Body of pancreas (tissue), 4 donors: ENCODE data around the gene DCAF11. TPM values are rescaled to one million over a fixed set of nuclear protein-coding genes. Genes with fewer than 3 reads are reported as not detected.

Experiments
- ATAC-seq: fragments of 150-250 bp; one replicate; pipeline ENCODE4 v1.9.1; 2016
- DNase-seq, 4 donors: peaks; one replicate each; pipeline ENCODE4 v3.0.0-alpha.2; 2019
- H3K27ac ChIP-seq, 4 donors: fragments of 200-600 bp; sonication (generic); 1 replicate in 3 of 4; 2 replicates in 1 of 4; pipeline versions ENCODE4 v1.5.1 to v1.6.1; 2016 to 2019; ENCODE audit warnings: mild to moderate bottlenecking in 1 of 4, mixed read lengths in 1 of 4, moderate library complexity in 1 of 4
- H3K27me3 ChIP-seq, 2 donors: fragments of 200-600 bp; sonication (generic); one replicate each; pipeline ENCODE4 v1.6.0; 2016; ENCODE audit warnings: mild to moderate bottlenecking in 1 of 2
- H3K36me3 ChIP-seq, 2 donors: fragments of 200-600 bp; sonication (generic); replicated peaks in 1 of 2; 2 replicates each; pipeline ENCODE4 v1.5.1; 2016; ENCODE audit warnings: low read depth in 2 of 2; ENCODE audit not compliant: insufficient read depth in 1 of 2
- H3K4me1 ChIP-seq: fragments of 200-600 bp; sonication (generic); one replicate; pipeline ENCODE4 v1.6.0; 2016
- H3K4me3 ChIP-seq, 2 donors: fragments of 200-600 bp; sonication (generic); 1 replicate in 1 of 2; 2 replicates in 1 of 2; pipeline ENCODE4 v1.5.1; 2016 to 2019
- H3K9me3 ChIP-seq, 3 donors: fragments of 200-600 bp; sonication (generic); 1 replicate in 2 of 3; 2 replicates in 1 of 3; pipeline ENCODE4 v1.5.1; 2016
- POLR2A ChIP-seq, 3 donors: fragments of 450-650 bp; IDR thresholded peaks; one replicate each; pipeline ENCODE4 v1.6.1; 2016; ENCODE audit warnings: antibody characterized with exemption in 3 of 3, mild to moderate bottlenecking in 2 of 3
- WGBS, 2 donors: methylation state at CpG; one replicate each; pipeline ENCODE4 v1.1.5; 2017; 5-methylcytosine and 5-hydroxymethylcytosine counted together
- intact Hi-C: fragments of 100-400 bp; cut with DNase I; formaldehyde crosslinking; loops from one replicate; pipeline ENCODE4 v1.15.1; 2023
- total RNA-seq, 2 donors: library from RNA; depleted of rRNA; stranded (reverse); fragments of >200 nt; gene quantifications; one replicate each; pipeline ENCODE4 v1.1.0, GENCODE V29; 2016
- TF ChIP-seq, protein P1 (sequence below), 7 experiments: fragments of 450-650 bp in 4 of 7; fragments of 200-600 bp in 3 of 7; sonication (generic) in 3 of 7; IDR thresholded peaks; one replicate each; pipeline ENCODE4 v1.5.1; 2016 to 2019; ENCODE audit warnings: antibody characterized with exemption in 7 of 7

The DCAF11 gene
- total RNA-seq, 2 donors from 2014 or later, result 77.1 to 128 TPM

DNA sequence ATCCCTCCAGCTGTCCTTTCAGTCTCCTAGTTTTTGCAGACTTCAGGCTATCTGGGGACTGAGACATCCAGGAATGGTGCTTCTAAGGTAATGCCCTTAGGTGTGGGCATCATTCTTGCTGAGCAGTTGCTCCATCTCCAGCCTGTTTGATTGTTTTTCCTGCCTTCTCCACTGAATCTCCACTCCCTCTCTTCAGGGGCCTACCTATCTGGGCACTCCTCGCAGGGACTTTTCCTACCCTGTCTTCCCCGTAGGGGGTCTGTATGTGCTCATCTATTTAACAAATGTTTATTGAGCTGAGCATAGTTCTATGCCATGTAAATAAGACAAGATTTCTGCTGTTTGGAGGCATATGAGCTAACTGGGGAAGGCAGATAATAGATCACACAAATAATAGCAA lies 18.4 kb downstream of the DCAF11 start:
- no peak overlapping the region for H3K4me3 ChIP-seq
- TF ChIP-seq, protein P1, sequence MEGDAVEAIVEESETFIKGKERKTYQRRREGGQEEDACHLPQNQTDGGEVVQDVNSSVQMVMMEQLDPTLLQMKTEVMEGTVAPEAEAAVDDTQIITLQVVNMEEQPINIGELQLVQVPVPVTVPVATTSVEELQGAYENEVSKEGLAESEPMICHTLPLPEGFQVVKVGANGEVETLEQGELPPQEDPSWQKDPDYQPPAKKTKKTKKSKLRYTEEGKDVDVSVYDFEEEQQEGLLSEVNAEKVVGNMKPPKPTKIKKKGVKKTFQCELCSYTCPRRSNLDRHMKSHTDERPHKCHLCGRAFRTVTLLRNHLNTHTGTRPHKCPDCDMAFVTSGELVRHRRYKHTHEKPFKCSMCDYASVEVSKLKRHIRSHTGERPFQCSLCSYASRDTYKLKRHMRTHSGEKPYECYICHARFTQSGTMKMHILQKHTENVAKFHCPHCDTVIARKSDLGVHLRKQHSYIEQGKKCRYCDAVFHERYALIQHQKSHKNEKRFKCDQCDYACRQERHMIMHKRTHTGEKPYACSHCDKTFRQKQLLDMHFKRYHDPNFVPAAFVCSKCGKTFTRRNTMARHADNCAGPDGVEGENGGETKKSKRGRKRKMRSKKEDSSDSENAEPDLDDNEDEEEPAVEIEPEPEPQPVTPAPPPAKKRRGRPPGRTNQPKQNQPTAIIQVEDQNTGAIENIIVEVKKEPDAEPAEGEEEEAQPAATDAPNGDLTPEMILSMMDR (IDR thresholded peaks at IDR 0.05), result no peak
- no peak for TF ChIP-seq POLR2A (IDR thresholded peaks at IDR 0.05)
- H3K9me3 ChIP-seq, result no peaks in the 10 kb centered on the region
- intact Hi-C loops, result no loop called here
- DNase-seq (no peak), ATAC-seq (no peak)
- no peaks in the 10 kb centered on the region for H3K27me3 ChIP-seq
- H3K27ac ChIP-seq, result peak overlapping the region in 3 of 4 donors; percentile 85 to 96 (median 93)
- peaks cover 0 to 3% of the 10 kb centered on the region in 2 donors for H3K36me3 ChIP-seq
- H3K4me1 ChIP-seq, result peaks cover 52% of the 10 kb centered on the region
- WGBS, 2 donors, result 96 to 100% methylated on average over 2 of the region's 2 CpGs

DNA sequence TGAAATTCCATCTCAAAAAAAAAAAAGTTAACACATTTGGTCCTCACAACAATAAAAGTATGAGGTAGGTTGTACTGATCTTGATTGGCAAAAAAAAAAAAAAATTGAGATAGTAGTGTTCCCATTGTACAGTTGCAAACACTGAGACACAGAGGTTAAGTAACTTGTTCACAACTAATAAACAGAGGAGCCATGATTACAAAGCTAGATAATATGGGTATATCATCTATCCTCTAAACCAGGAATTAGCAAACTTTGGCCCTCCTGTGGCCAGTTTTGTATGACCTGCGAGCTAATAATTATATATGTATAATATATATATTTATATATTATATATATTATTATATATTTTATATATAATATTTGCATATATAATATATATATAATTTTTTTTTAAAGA lies 19.2 kb downstream of the DCAF11 start:
- no peaks in the 10 kb centered on the region for H3K27me3 ChIP-seq
- DNase-seq, result no peak
- H3K4me1 ChIP-seq, result peaks cover 57% of the 10 kb centered on the region
- H3K4me3 ChIP-seq, result no peak overlapping the region
- intact Hi-C loops, result no loop called here
- WGBS, 2 donors, result 88 to 96% methylated on average over 1 of the region's 1 CpG
- H3K36me3 ChIP-seq, result peaks cover 0 to 10% of the 10 kb centered on the region in 2 donors
- TF ChIP-seq, protein P1 (IDR thresholded peaks at IDR 0.05), result no peak
- TF ChIP-seq POLR2A (IDR thresholded peaks at IDR 0.05), result no peak
- H3K9me3 ChIP-seq, result no peaks in the 10 kb centered on the region
- H3K27ac ChIP-seq, result no peak overlapping the region
- no peak for ATAC-seq

DNA sequence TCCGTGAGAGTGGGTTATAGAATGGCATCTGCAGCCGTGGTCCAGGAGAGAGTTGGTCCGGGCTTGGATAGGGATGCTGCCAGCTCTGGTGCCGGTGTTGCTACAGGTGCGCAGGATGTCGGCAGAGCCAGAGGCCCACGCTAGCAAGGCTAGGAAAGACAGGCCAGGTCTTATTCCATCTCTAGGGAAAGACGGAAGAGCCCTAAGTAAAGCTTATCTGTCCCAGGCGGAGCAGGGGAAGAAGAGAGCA lies 20.9 kb downstream of the DCAF11 start:
- ATAC-seq (no peak), DNase-seq (no peak)
- no peaks in the 10 kb centered on the region for H3K9me3 ChIP-seq
- H3K4me1 ChIP-seq, result peaks cover 63% of the 10 kb centered on the region
- TF ChIP-seq, protein P1 (IDR thresholded peaks at IDR 0.05), result no peak
- TF ChIP-seq POLR2A (IDR thresholded peaks at IDR 0.05), result no peak
- H3K27me3 ChIP-seq, result no peaks in the 10 kb centered on the region
- no peak overlapping the region for H3K4me3 ChIP-seq
- peak overlapping the region; percentile 68 to 98 (median 84) for H3K27ac ChIP-seq
- H3K36me3 ChIP-seq, result peaks cover 0 to 11% of the 10 kb centered on the region in 2 donors
- intact Hi-C loops, result no loop called here
- 1 to 4% methylated on average over 9 of the region's 9 CpGs for WGBS, 2 donors

DNA sequence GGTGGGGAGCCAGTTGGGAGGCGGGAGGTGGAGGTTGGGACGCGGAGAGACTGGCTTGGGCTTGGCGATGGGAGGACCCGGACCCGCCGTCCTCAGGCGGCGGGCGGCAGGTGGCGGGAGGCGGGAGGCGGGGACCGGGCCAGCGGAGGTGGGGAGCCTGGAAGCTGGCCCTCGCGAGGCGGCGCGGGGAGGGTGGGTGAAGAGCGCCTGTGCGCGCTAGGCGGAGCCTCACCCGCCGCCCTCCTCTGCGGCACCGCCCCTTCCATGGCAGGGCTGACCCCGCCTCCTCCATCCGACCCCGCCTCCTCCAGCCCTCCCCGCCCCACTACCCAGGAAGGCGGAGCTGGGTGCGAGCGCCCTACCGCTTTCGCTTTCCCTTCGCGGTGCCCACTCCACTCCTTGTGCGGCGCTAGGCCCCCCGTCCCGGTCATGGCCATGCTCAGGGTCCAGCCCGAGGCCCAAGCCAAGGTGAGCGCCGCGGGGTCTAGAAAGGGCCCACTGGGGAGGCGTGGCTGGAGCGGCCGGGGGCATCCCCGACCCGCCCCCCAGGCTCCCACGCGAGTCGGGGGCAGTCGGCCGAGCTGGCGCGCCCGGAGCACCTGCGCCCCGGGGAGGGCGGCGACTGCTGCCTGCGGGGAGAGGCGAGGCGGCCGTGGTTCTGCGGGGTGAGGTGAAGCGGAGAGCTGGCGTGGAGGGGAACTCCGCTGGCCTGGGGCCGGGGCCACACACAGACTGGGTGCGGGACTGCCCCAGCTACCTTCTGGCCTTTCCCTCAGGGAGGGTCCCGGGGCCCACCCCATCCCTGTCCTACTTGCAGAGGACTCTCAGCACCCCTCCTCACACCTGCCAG lies 21.5 kb downstream of the DCAF11 start, which contains the start of gene PSME1:
Gene PSME1, plus strand, starts transcription at position 361 of the 850 bp plus-strand sequence. Its CDS starts 69 bp downstream, at position 430.
- peak; percentile 95 to 97 (median 96) for DNase-seq
- intact Hi-C loops, result no loop called here
- 0 to 2% methylated on average over 23 to 67 of the region's 75 CpGs for WGBS, 2 donors
- Histone ChIP-seq H3K27me3 (no peaks in the 10 kb centered on the region), H3K4me1 (peaks cover 58% of the 10 kb centered on the region), H3K4me3 (peak within 1 kb of the TSS; percentile 30 to 96), H3K36me3 (peaks cover 0 to 11% of the 10 kb centered on the region in 2 donors), H3K27ac (peak within 1 kb of the TSS; percentile 72 to 98 (median 94)), H3K9me3 (no peaks in the 10 kb centered on the region)
- TF ChIP-seq POLR2A (IDR thresholded peaks at IDR 0.05), result peak; percentile 39 to 80 (median 66)
- TF ChIP-seq, protein P1 (IDR thresholded peaks at IDR 0.05), result peak in 1 of 7 experiments; percentile 9
- ATAC-seq, result peak; percentile 92
